Measurements from ENCODE around the gene ERC1.

DNA sequence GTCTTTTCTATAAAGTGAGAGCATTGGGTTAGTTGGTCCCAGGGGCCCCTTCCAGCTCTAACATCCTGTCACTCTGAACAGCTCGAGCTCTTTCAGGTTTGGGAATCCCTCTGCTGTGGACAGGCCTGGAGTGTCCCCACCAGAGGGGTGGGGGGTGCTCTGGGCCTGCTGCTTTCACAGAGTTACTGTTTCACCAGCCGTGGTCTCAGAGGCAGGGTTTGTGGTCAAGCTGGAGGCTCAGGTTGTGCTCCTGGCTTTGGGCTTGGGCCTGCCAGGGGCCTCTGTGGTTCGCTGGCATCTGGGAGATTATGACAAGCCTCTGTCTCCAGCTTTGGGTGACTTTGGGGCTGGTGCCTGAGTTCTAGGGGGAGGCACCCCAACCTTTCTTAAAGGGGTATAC, 543.7 kb downstream of the ERC1 start:
- no peak for TF ChIP-seq POLR2A (IDR thresholded peaks at IDR 0.05)
- TF ChIP-seq POLR2AphosphoS5 (IDR thresholded peaks at IDR 0.05) = no peak

Measured in suprapubic skin (tissue), 4 donors.